Stimulated activated CD4-positive, alpha-beta T cell treated with anti-CD3 and anti-CD28 coated beads, TNF-alpha, amount 100 ng/mL, for 4 hours (primary cell): ENCODE measurements around the gene ARHGAP24.
"Not testable (repeated sequence)": the region's sequence is repeated elsewhere in the genome, so short reads cannot be mapped to it uniquely, and the experiment has no call there.

ENCODE experiments used
- DNase-seq, 3 experiments: peaks; one replicate each; pipeline ENCODE4 v3.0.0-alpha.2; 2020; ENCODE audit warnings: low read depth in 3 of 3

The ARHGAP24 gene

DNA sequence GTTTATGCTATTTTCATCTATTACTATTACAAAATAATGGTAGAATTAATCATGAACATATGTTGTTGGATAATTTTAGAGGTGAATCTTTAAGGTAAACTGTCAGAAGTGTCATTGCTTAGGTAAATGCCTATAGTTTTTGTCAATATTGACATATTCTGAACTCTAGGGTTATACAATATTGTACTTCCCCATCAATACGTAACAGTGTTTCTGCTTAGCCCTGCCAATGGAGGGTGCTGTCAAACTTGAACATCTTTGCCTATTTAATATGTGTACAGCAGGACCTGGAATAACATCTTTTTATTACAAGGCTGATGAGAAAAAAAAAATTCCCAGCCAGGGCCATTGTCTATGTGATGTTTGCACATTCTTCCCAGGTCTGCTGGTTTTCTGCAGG, 40.8 kb downstream of the ARHGAP24 start:
- no peak for DNase-seq

GRCh38 chr4:85518526-85518925, 43.6 kb downstream of the ARHGAP24 start:
- not testable (repeated sequence) for DNase-seq

DNA sequence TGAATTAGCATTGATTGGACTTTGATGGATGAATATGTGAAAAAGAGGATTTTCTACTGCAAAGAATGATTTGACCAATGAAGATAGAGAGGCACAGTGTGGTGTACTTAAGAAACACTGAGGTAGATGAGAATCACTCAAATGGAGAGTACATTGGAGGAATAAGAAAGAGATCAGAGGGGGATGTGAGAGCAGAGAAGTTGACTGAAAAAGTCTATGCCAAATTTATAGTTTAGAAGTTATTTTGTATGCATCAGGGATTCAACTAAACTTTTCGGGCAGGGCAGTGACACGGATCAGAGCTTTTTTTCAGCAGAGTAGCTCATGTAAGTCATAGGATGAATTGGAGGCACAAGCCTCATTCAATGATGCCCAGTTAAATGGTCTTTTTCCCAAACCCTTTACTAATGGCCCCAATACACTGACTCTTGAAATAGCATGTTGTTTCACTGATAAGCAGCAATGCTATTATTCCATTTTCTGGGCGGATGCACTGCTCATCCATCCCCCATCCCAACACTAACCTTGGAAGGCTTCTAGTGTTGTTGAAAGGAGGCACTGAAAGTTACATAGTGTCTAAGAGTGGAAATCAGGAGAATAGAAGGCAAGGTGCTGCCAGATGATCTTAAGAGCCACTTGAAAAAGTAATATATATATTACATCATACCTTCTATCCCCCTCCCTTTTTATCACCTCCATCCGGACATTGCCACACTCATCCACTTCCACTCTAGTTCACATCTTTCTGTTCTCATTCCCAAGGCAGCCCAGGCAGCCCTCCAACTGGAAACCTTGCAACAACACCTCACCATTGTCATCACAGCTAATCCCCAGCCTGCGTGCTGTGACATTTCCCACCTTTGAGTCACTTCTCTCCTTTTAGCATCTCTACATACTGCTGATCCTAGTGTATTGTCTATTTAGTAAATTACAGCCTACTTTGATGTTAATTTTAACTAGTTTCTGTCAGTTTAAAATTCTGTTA, 46.1 kb downstream of the ARHGAP24 start:
- DNase-seq: no peak

DNA sequence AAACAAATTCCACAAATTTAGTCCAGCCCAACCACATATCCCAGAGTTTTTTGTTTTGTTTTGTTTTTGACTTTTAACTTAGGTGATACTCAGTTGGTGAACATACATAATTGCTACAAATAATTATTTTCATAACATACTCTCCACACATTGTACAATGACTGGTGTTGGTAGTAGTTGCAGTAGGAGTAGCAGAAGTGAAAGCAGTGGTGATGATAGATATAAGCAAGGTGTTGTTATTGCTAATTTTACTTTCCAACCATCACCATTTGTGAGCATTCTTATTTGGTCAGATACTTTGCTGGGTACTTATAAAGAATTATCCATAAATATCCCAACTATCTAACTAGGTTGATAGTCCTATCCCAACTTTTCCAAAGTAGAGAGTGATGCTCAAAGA, 47.3 kb downstream of the ARHGAP24 start:
- DNase-seq: no peak

DNA sequence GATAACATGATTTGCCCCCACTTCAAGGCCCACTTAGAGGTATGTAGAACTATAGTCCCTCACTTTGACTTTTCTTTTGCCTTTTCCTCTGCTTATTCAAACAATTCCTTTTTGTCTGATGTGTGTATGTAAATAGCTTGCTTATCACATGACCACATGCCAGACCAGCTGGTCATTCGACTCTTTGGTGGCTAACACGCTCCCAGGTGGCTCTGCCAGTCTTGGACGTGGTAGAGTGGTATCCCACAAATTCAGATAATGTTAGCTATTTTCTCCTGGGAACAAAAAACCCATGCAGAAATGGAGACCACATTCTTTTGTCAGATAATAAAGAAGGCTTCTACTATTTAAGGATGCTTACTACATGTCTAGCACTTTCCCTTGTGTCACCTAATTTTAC, 47.9 kb downstream of the ARHGAP24 start:
- no peak for DNase-seq

- no peak for DNase-seq
These were observed 52.9 kb downstream of the ARHGAP24 start for GRCh38 chr4:85527815-85528214.

DNA sequence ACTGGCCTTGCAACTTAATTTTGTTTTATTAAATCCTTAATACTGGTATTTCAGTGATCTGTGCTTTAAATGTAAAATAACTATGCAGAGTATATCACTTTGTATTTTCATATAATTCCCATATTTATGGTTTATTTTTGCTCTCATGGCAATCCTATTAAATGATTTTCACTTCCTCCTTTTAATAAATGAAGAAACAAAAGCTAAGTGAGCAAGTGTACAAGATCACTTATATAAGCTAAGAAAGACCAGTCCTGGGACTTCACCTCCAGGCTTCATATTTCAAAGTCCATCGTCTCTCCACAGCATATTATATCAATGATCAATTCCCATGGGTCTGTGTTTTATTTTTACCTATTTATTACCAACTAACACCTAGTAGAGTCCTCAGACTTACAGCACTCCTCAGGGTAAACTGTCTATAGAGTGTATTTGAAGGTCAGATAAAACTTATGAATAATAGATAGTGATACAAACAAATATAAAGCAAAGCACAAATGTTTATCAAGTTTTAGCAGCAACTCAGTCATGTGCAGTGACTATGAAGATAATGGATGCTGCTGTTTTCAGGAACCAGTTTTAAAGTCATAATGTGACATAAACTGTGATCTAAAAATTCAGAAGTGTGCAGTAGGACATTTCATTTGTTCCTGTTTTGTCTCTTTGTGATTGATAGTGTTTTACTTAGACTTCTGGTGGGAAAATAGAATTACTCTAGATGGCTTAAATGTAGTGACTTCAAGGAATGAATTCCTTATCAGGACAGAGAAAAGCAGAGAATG, 56.8 kb downstream of the ARHGAP24 start:
- DNase-seq: no peak

- no peak for DNase-seq
These were observed 59.2 kb downstream of the ARHGAP24 start for GRCh38 chr4:85534120-85534519.

- DNase-seq: no peak
These were observed 68.9 kb downstream of the ARHGAP24 start for GRCh38 chr4:85543832-85544231.

GRCh38 chr4:85544751-85545150, 69.8 kb downstream of the ARHGAP24 start:
- no peak for DNase-seq

DNA sequence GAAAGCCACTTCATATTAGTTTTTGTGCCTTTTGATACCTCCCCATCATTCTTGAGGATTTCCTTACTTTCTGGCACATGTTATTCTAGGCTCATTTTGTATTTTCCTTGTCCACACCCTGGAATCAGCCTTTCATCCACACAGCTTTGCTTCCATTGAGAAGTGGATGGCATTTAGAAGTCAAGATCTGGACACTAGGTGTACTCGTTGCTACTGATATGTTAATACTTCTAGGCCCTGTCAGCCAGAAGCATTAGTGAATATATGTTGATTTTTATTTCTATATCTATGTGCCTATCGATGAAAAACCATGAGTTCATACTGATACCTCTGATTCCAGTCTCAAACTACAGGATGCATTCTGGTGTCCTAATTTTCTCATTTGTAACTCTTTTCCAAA, 73.2 kb downstream of the ARHGAP24 start:
- no peak for DNase-seq

DNA sequence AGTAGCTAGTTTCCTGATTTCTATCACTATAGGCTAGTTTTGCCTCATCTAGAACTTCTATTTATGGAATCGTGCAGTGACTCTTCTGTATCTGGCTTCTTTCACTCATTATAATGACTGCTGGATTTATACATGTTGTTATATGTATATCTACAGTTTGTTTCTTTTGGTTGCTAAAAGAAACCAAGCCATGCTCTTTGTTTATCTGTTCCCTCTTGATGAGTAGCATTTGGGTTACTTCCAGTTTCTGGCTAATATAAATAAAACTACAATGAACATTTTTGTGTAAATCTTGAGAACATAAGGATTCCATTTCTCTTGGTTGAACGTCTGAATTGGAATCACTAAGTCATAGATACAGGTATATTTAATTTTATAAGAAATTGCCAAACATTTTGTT, 73.9 kb downstream of the ARHGAP24 start:
- DNase-seq: no peak

DNA sequence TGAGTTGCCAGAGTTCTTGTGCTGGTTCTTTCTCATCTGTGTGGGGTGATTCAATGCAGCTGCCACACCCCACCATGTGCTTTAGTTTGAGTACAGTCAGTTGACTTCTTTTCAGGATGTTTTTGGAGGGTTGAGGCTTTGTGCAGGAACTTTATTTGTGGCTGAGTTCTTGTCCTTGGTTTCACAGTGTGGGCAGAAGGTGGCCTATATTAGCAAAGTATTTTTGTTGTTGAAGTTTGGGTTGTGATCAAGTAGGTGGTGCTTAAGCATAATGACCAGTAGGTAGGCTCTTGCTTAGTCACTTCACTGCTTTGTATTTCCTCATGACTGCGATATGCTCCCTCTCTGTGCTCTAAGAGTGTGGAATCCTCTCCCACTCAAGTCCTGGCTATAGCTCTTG, 80.3 kb downstream of the ARHGAP24 start:
- no peak for DNase-seq

GRCh38 chr4:85556283-85556682, 81.3 kb downstream of the ARHGAP24 start:
- DNase-seq: no peak

DNA sequence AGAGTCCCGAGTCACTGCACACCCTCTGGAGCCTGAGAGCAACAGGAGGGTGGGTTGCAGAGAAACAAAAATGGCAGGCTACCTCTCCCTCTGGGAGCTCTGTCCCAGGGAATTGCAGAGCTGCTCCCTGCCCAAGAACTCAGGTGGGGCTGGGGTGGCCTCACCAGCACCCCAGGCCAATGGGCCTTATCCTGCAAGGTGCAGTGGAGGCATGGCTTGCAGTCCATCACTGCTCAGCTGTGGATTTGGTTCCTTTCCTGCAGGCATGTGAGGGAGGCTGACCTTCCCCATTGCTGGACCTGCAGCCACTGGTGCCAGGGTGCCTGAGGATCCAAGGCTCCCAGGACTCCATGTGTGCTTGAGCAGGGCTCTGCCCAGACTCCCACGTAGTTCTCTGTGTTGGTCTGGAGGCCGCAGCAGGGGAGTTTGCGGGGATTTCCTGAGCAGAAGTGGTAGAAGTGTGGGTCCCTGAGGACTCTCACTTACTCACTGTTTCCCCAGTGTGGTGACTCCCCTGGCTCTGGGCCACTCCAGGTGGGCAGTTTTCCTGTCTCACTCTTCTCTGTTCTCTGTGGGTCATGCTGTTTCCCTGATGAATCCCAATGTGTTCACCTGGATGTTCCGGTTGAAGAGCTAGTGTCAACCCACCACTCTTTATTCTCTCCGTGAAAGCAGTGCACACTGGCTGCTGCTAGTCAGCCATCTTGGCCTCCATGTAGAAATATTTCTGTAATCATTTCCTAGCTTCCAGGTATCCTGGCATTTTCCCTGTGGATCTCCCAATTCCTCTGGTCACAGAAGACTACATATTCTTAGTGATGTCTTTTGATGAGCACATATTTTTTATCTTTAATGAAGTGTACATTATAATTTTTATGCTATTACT, 82.3 kb downstream of the ARHGAP24 start:
- no peak for DNase-seq

DNA sequence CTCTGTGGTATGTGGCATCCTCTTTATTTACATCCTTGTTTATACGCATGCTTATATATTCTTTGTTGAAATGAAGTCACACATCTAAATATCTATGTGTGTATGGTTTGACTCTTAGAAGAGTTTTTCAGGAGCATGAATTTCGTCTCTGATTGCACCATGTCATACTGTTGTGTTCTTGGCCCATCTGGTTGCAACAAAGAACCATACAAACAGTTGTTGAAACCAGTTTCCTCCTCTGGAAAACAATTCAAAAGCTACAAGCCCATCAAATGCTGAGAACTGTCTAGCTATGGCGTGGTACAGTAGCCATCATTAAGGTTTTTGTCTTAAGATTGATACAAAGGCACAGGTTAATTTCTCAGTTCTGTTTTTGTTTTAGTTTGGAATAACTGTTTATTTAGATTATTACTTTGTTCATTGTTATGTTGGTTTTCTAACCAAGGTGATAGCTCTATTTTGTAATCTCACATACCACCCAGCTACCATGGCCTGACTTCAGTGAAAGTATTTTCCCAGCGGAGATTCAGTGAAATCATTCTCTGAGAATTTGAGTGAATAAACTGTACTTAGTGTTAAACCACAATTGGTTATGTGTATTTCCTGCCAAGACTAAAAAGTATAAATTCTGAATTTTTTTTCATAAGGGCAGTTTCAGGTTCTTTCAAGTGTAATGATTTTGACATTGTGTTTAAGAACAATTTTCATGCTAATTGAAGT, 91.0 kb downstream of the ARHGAP24 start:
- no peak for DNase-seq

- no peak for DNase-seq
These were observed 94.9 kb downstream of the ARHGAP24 start for GRCh38 chr4:85569730-85570299.

GRCh38 chr4:85570388-85570787, 95.4 kb downstream of the ARHGAP24 start:
- no peak for DNase-seq

DNA sequence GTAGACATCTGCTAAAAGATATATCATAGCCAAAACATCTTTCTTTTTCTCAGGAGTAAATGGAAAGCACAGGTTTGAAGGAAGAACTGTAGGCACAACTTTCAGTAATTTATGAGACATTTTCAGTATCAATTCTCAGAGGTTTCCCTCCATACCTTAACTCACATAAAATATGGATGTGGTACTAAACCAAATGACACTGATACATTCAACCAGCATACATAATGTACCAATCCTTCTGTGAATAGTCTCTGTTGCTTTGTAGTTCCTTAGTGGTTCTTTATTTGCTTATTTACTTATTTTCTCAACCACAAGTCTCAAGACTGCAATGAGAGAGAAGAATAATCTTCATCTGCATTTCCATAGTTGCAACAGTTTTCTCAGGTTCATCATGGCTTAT, 96.1 kb downstream of the ARHGAP24 start:
- DNase-seq: no peak

DNA sequence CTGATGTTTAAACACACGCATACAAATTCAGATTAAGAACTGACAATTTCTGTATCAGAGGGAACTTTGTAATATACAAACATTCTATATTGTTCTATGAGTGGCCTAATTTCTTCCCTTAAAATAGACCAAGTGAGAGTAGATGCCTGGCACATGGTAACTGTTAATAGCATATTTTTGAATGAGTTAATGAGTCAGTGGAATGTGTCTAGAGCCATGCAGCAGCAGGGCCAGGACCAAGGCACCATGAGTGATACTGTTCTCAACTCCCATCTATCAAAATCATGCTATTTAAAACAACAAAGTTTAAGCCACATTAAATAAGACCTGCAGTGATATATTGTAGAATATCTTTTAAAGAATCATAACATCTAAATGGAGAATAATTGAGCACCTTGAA, 98.3 kb downstream of the ARHGAP24 start:
- DNase-seq: no peak

DNA sequence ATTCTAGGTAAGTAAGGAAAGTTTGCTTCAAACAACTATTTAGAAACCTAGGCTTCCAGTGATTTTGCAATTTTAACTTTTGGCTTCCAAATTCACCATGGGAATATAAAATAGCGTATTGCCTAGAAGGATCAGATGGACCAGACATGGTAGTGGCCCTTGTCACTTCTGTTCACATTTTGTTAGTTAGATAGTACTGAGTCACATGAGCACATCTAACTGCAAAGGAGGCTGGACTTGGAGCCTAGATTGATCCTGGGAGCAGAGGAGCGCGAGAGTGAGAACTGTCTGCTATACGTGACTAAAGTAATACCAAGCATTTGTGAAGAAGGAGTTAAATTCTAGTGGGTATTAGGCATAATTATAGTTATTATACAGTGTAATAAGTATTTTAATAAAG, 102.4 kb downstream of the ARHGAP24 start:
- DNase-seq: no peak
